Medulla oblongata (tissue), 1 donor: ENCODE data around the gene C16orf82.
"Not testable (repeated sequence)": the region's sequence is repeated elsewhere in the genome, so short reads cannot be mapped to it uniquely, and the experiment has no call there.

Experiments
- DNase-seq: peaks from one replicate; pipeline ENCODE4 v3.0.0-alpha.2; 2015; ENCODE audit errors: extremely low spot score

The C16orf82 gene

DNA sequence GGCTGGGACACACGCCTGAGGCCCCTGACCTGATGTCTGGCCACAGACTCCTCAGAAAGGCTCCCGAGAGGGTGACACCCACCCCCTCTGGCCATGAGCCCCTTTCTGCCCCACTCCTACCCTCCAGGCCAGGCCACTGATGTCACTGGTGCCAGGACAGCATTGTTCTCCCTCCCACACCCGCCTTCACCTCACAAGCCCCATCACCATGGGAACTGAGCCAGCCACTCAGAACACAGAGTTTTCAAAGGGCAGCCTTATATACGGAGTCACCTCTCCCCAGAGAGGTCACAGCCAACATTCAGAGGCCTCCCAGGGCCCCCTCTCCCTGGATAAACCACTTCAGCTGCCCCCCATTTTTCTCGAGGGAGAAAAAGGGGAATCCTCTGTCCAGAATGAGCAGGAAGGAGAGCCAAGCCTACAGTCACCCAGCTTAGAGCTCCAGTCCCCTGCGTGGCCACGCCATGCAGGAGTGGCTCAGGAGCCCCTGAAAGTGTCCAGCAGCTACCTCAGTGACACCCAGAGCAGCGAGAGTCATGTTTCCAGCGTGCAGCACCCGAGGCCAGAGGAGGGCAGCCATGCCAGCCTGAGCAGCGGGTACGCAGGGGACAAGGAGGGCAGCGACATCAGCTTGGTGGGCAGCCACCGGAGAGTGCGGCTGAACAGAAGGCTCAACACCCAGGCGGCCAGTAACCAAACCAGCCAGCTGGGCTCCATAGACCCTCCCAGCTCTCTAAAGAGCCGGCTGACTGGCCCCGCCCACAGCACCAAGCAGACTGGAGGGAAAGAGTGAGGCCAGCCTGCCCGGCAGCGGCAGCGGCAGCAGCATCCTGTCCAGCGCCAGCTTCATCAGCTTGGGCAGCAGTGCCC is at the start of gene C16orf82:
Gene C16orf82, plus strand, starts transcription at position 260 of the 870 bp plus-strand sequence.
- DNase-seq, result no peak

DNA sequence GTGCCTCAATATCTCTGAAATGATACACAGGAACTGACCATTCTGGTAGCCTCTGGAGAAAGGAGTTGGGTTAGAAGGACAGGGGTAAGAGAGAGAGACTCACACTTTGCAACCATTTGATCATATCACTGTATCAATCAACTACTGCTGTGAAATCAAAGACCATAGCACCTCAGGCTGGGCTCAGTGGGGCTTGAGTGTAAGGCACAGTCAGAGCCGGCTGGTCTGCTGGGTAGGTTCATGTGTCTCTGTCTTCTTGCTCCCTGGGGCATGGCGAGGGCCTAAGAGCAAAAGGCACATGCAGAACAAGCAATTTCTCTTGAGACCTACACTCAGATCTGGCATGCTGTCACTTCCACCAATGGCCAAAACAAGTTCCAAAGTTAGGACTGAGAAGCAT is 46.7 kb upstream of the C16orf82 start:
- no peak for DNase-seq

DNA sequence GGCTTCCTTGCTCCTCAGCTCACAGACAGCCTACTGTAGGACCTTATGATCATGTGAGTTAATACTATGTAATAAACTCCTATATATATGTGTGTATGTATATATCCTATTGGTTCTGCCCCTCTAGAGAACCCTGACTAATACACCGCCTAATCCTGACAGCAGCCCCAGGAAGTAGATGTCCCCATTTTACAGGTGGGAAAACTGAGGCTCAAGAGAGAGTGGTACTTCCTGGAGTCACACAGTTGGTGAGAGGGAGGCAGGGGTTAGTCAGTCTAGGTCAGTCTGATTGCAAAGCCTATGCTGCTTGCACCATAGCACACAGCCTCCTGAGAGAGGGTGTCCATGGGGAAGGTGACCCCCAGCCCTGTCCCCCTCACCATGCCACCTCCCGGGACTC is 42.7 kb upstream of the C16orf82 start:
- DNase-seq, result no peak

DNA sequence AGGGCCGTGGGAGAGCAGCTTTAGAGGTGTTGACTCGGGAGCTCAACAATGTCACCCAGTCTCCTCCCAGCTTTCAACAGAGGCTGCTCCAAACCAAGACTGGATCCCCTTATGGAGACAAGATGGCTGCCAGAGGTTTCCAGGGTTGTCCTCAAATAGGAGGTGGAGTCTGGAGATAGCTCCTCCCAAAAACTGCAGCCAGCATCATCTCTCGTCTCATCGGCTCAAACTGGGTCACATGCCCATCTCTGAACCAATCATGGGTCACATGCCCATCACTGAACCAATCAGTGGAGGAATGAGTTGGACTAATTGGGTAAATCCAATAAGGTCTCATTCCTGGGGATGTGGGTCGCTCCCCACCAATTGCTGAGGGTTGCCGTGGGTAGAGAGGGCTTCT is 41.1 kb upstream of the C16orf82 start:
- no peak for DNase-seq

DNA sequence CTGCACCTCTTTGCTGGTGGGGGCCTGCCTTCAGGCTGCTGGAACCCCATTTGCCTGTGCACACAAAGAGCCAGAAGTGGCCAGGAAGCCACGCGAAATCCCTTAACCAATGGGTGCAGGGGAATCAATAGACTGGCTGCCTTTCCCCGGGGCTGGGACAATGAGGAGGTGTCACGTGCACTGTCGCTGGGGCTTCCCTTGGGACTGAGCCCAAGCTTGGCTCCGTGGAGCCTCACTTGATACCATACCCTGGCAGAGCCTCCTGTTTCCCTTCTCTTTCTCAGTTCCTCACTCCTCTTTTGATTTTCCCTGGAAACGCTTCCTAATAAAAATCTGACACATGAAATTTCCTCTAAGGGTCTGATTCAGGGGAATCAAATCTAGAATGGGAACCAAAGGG is 38.8 kb upstream of the C16orf82 start:
- DNase-seq, result no peak

DNA sequence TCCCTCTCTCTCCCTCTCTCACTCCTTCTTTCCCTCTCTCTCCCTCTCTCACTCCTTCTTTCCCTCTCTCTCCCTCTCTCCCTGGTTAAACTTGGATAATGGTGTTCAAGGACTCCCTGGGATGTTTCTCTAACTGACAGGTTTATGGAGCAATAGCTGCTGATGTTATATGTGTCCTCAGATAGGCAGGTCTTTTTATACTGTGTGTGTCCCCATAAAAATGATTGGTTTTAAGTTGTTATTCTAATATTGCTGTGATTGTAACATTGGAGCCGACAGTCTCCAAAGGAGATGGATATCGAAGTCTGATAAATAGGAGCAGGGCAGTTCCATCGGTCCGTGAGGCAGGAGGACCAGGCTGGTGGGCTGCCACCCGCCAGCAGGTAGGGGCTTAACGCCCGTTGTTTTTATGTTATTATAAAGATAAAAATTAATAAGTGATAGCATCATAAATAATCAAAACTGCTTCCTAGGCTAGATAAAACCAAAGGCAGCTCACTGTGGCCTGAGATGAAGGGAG is 38.1 kb upstream of the C16orf82 start:
- no peak for DNase-seq

DNA sequence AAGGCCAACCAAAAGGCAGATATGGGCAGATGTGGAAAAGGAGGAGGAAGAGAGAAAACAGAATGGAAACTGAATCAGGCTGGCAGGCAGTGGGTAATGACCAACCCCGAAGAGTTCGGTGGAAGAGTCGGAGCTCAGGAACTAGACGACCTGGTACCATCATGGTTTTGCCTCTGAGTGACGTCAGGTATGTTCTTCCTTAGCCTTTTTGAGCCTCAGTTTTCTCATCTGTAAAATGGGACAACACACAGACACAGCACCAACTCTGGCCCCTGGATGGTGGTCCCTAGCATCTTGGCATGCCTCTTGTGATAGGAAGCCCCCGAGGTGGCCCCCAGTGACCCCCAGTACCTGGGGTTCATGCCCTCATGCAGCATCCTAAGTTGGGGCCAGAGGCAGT is 37.2 kb upstream of the C16orf82 start:
- DNase-seq, result no peak

DNA sequence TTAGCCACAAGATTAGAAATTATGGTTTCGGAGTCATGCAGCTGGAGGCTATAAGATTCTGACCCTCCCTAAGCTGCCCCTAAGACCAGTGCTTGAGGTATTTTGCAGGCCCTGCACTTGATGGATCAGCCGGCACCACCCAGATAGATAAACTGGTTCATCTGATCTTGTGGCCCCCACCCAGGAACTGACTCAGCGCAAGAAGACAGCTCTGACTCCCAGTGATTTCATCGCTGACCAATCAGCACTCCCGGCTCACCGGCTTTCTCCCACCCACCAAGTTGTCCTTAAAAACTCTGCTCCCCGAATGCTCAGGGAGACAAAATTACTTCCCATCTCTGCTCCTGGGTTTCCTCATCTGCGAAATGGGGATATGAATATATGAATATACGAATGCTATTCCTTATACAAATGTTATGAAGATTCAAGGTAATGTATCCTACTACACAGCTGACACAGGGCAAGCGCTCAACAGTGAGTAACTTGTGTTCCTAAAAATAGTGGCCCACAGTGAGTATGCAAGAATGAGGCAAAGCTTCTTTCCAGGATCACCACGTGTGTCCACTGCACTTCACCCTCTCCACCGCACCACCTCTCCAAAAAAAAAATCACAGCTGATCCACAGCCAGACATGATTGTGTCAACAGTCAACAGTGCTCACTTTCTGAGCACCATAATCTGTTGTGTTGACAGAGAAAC is 33.3 kb upstream of the C16orf82 start:
- no peak for DNase-seq

DNA sequence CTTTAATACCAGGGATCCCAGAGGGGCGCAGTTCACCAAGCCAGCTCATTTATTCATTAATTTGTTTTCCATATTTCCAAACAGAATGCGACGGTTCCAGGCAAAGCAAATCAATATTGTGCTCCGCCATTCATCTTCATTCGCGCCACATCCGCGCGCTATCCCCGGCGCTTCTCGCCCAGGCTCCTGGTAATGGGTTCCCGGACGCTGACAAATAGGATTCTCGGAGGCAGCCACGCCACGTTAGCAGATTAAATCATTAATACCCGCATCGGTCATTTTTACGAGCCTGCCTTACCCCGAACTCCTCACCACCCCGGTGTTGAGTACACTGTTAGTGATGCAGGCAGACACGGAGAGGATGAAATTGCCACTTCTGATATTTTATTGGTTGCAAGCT is 26.0 kb upstream of the C16orf82 start:
- no peak for DNase-seq

DNA sequence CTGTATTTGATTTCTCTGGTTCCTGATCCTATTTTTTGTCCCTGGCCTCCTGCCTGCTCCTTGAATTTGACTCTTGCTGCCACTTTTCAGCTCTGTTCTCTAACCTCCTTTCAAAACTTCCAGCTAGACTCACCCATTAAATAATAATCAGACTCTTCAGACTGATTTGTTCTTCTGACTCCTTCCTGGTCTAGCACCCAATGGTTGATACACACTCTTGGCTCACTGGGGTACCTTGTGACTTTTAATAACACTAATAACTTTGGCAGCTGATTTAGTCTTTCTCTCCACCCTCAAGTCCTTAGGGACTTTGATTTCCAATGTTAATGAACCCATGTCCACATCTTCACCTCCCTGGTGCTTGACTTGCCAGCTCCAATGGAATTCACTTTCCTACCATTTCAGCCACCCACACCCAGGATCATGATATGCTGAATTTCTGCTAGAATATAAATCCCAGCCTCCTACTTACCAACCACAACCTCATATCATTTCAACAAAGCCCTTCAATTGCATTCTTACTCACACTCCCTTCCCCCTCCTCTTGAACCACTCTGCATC is 19.7 kb upstream of the C16orf82 start:
- DNase-seq, result no peak

DNA sequence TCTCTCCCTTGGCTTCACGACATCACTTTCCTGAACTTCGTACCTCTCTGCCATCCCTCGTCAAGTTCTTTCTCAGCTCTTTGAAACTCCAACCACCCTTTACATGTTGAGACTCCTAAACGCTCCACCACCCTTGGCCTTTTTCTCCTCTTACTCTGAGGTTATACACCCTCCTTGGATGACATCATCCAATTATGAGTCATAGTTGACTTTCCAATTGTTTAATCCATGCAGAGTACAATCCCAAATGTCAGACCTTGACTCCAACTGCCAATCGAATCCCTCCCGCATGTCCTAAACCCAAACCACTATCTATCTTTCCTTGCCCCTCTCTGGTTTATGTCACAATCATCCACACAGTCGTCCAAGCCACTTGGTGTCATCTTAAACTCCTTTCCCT is 18.4 kb upstream of the C16orf82 start:
- no peak for DNase-seq

DNA sequence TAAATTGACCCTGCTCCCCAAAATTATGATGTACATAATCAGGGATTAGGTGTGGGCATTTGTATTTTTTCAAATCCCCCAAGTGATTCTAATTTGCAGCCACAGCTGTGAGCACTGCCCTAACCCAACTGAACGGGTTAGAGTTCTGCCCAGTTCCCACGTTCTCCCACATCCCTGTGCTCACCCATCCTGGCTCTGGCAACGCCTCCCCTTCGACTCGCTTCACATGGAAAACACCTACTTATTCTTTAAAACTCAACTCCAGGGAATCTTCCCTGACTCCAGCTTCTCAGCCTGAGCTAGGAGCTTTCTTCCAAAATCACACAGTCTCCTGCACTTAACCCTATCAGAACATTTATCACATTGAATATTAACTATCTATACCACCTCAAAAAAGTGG is 17.6 kb upstream of the C16orf82 start:
- DNase-seq, result no peak

DNA sequence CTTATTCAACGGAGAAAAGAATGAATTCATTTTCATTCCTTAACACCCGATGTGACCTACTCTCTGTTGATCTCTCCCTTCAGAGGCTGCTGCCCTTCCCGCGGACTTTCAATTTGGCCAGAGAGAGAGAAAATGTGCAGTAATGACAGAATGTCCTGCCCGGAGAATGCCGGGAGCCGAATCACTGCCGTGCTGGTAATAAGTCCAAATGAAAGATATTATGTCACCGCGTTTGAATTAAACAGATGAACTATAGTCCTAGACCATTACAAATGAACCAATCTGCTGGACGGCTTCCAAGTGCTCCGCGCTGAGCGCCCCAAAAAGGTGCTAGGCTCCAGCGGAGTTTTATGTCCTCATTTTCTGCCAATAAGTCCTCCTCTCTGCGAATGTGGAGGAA is 14.7 kb upstream of the C16orf82 start:
- DNase-seq, result no peak

DNA sequence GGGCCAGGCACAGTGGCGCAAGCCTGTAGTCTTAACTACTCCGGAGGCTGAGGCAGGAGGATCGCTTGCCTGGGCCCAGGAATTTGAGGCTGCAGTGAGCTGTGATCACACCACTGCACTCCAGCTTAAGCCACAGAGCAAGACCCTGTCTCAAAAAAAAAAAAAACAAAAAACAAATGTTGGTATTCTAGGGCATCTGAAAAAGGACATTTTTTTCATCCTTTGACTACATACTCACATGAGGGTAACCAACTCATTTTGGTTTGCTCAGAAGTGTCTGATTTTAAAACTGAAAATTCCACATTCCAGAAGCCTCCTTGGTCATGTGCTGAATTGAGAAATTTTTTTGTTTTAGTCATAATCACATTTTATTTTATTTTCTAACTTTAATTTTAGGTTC is 12.7 kb upstream of the C16orf82 start:
- DNase-seq, result no peak

DNA sequence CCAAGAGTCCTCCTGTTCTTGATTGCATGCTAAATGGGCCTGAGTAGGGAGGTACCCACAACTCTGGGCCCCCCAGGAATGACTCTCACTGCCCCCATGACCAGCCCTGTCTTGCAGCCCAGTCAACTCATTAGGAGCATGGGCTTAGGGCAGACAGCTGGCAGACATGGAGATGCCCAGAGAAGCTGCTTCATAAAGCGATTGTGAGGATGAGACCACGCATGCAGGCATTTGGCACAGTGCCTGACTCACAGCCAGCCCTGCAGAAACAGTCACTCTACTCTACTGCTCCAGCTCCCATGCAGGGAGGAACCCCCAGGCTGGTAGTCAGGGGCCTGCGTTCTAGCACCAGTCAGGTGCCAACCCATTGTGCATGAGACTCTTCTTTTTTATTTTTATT is 8.4 kb upstream of the C16orf82 start:
- DNase-seq, result no peak

DNA sequence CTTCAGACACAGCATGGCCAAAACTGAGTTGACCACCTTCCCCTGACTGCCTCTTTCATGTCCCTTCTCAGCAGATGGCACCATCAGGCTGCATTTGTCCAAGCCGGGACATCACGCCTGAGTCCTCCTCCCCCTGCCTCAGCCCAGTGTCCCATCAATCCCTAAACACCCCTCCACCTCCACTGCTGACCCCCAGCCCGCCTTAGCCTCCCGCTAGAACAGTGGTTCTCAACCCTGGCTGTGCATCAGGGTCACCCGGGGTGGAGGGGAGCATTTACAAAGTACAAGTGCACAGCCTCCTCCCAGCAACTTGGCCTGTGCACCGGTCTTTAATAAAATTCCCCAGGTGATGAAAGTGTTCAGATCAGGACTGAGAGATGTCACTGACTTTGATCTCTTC is 4.0 kb downstream of the C16orf82 start:
- DNase-seq, result no peak

DNA sequence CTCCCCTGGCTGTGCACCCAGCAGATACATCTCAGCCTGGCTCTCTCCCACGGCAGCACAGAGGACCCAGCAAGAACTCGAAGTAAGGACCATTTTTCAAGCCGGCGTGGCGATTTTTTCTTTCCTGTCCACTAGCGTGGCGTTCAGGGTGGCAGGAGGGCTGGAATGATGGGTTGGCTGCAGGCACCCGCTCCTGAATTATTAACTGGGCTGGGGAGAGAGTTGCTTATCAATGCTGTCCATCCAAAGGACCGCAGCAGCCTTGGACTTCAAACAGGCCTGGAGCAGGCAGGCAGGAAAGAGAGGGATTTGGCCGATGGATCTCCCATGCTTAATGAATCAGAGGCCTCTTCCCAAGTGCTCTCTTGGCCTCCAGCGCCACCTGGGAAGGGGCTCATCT is 7.0 kb downstream of the C16orf82 start:
- DNase-seq, result no peak

DNA sequence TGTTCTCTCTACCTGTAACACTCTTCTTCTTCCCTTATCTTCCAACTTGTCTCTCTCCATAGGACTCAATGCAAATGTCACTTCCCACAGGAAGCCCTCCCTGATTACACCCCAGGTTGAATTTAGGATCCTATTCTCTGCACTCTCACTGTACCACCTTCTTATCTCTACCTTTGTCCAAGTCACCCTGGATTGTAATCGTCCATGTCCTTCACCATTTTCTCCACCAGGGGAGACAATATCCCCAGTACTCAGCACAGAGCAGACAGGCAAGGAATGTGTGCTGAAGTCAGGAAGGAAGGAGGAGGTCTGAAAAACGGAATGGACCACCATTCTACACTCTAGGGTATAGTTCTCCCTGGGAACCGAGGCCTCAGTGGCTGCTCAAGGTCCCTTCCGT is 14.2 kb downstream of the C16orf82 start:
- no peak for DNase-seq

DNA sequence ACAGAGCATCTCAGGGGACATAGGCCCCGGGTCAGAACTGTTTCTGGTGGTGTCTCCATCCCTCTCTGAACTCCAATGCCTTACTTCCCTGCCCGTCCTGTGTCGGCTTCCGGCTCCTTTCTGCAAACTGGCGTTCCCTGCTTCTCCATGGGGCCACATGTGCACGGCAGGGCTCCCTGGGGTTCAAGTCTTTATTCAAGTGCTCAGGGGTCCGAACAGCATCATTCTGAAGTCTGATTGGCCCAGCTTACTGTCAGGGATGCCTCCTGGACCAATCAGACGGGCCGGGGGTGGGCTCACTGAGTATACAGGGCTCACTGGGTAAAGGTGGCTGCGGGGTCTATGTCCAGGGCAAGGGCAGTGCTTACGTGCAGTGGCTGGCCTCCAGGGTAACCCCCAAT is 17.1 kb downstream of the C16orf82 start:
- DNase-seq, result no peak

DNA sequence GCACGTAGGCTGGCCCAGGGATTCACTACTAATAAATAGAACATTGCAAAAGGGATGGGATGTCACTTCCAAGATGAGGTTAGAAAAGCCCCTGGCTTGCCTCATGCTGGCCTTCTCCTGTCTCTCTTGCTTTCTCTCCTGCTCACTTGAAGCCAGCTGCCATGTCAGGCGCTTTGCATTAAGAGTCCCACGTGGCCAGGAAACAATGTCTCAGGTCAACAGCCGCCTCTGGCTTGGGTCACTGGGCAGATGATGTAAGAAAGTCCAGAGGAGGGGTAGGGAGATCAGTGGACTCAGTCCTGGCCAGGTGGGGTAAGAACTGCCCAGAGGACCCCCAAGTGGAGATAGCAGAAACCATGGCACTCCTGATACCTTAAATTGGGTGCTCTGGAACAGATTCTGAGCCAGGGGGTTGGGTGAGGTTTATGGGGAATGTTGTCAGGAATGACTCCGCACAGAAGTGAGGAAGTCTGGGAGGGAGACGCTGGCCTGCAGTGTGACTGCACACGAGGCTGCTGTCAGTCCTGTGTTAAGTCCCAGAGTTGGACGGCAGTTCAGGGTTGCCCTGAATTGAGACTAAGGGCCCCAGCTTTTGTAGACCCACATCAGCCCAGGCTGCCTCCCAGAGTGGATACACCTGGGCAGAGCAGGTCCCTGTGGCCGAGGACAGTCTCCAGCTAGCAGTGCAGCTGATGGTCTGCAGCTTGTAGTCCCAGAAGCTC is 17.7 kb downstream of the C16orf82 start:
- no peak for DNase-seq

DNA sequence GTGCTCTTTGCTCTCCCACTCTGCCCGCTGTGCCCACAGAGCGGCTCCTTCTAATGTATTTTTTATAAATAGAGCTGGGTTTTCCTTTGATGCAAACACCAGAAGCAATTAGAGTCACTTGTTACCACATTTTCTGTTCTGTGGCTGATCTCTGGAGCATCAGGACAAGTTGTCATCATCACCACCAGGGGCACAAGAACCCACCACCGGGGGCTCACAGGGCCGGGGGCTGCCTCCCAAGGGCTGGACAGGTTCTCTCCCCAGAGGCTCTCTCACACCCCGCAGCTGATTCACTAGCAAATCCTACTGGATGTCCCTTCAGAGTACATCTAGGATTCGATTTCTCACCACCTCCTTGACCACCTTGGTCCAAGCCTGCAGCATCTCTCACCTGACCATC is 18.5 kb downstream of the C16orf82 start:
- no peak for DNase-seq

DNA sequence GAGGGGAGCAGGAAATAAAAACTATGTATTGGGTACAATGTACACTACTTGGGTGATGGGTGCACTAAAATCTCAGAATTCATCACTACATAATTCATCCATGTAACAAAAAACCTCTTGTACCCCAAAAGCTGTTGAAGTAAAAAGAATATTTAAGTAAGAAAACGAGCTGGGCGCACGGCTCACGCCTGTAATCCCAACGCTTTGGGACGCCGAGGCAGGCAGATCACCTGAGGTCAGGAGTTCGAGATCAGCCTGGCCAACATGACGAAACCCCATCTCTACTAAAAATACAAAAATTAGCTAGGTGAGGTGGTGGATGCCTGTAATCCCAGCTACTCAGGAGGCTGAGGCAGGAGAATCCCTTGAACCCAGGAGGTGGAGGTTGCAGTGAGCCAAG is 19.3 kb downstream of the C16orf82 start:
- not testable (repeated sequence) for DNase-seq
